SK-N-MC (cell line): ENCODE measurements around the gene LAMC2.

Experiments used
- DNase-seq: peaks from one replicate; pipeline ENCODE4 v3.0.0-alpha.2; 2011; ENCODE audit warnings: low read depth, low spot score
- H3K27ac ChIP-seq: fragments of 200-600 bp; sonication (generic); 2 replicates; pipeline ENCODE4 v1.5.1; 2016; ENCODE audit warnings: mixed run types
- H3K36me3 ChIP-seq: fragments of 200-600 bp; sonication (generic); 2 replicates; pipeline ENCODE4 v1.6.1; 2017; ENCODE audit warnings: antibody characterized with exemption, low read length, mixed read lengths; ENCODE audit not compliant: insufficient read depth
- H3K4me3 ChIP-seq: fragments of 200-600 bp; sonication (generic); 2 replicates; pipeline ENCODE4 v1.5.1; 2016
- H3K9ac ChIP-seq: fragments of 200-600 bp; sonication (generic); 2 replicates; pipeline ENCODE4 v1.8.0; 2017; ENCODE audit warnings: mixed run types, mixed read lengths; ENCODE audit not compliant: insufficient read length
- H3K9me3 ChIP-seq: fragments of 200-600 bp; sonication (generic); 2 replicates; pipeline ENCODE4 v1.6.1; 2017; ENCODE audit warnings: low read depth, mild to moderate bottlenecking, antibody characterized with exemption, low read length, moderate library complexity, mixed read lengths
- EZH2 ChIP-seq: fragments of 200-600 bp; sonication (generic); IDR thresholded peaks from one replicate; pipeline ENCODE4 v1.6.1; 2017; ENCODE audit warnings: antibody characterized with exemption
- FOXP2 ChIP-seq: optimal IDR thresholded peaks from 2 replicates; pipeline ENCODE3; 2011; ENCODE audit warnings: mild to moderate bottlenecking, moderate library complexity; ENCODE audit not compliant: insufficient read depth; ENCODE audit errors: extremely low read length, control extremely low read depth
- POLR2AphosphoS5 ChIP-seq: IDR thresholded peaks from 2 replicates; pipeline ENCODE4 v1.6.1; 2012; ENCODE audit warnings: mild to moderate bottlenecking, low read depth, low read length, borderline replicate concordance

Gene LAMC2

GRCh38 chr1:183231545-183231944 is 45.5 kb downstream of the LAMC2 start:
- no peak for DNase-seq
- H3K9me3 ChIP-seq: no peaks in the 10 kb centered on the region
- no peak overlapping the region for H3K4me3 ChIP-seq
- TF ChIP-seq FOXP2 (no peak), EZH2 (no peak), POLR2AphosphoS5 (no peak)
- no peaks in the 10 kb centered on the region for H3K36me3 ChIP-seq
- no peak overlapping the region for H3K9ac ChIP-seq
- H3K27ac ChIP-seq: no peak overlapping the region

GRCh38 chr1:183233113-183233512 is 47.0 kb downstream of the LAMC2 start:
- Histone ChIP-seq H3K9me3 (no peaks in the 10 kb centered on the region), H3K4me3 (no peak overlapping the region), H3K9ac (no peak overlapping the region), H3K27ac (no peak overlapping the region), H3K36me3 (no peaks in the 10 kb centered on the region)
- no peak for TF ChIP-seq POLR2AphosphoS5
- TF ChIP-seq EZH2: no peak
- no peak for TF ChIP-seq FOXP2
- no peak for DNase-seq

- peak; percentile 91 for DNase-seq
- peak overlapping the region; percentile 73 for H3K4me3 ChIP-seq
- H3K27ac ChIP-seq: peak overlapping the region; percentile 85
These were observed 48.8 kb downstream of the LAMC2 start for GRCh38 chr1:183234660-183235476.

GRCh38 chr1:183235503-183235902 is 49.4 kb downstream of the LAMC2 start:
- Histone ChIP-seq H3K36me3 (no peaks in the 10 kb centered on the region), H3K27ac (peak overlapping the region; percentile 85), H3K4me3 (peak overlapping the region; percentile 73)

More at GRCh38 chr1:183234660-183235476, 48.8 kb downstream of the LAMC2 start:
- H3K9ac ChIP-seq: peak overlapping the region; percentile 16
- no peak; the same call in 1 of the 2 replicates for TF ChIP-seq POLR2AphosphoS5
- TF ChIP-seq FOXP2: peak; percentile 90
- H3K36me3 ChIP-seq: no peaks in the 10 kb centered on the region
- no peaks in the 10 kb centered on the region for H3K9me3 ChIP-seq

GRCh38 chr1:183236158-183236725 is 50.2 kb downstream of the LAMC2 start:
- Histone ChIP-seq H3K9ac (no peak overlapping the region), H3K4me3 (no peak overlapping the region), H3K9me3 (no peaks in the 10 kb centered on the region), H3K36me3 (no peaks in the 10 kb centered on the region), H3K27ac (no peak overlapping the region)
- DNase-seq: no peak
- TF ChIP-seq POLR2AphosphoS5 (no peak), EZH2 (no peak), FOXP2 (no peak)

More at GRCh38 chr1:183235503-183235902, 49.4 kb downstream of the LAMC2 start:
- TF ChIP-seq FOXP2 (no peak), EZH2 (no peak), POLR2AphosphoS5 (no peak)
- Histone ChIP-seq H3K9me3 (no peaks in the 10 kb centered on the region), H3K9ac (peak overlapping the region; percentile 16)
- DNase-seq: no peak

- H3K9me3 ChIP-seq: no peaks in the 10 kb centered on the region
- no peak for DNase-seq
- TF ChIP-seq FOXP2 (no peak), POLR2AphosphoS5 (no peak), EZH2 (no peak)
- H3K4me3 ChIP-seq: no peak overlapping the region
- H3K9ac ChIP-seq: no peak overlapping the region
- no peak overlapping the region for H3K27ac ChIP-seq
- H3K36me3 ChIP-seq: no peaks in the 10 kb centered on the region
These were observed 51.0 kb downstream of the LAMC2 start for GRCh38 chr1:183237046-183237445.

GRCh38 chr1:183238071-183238470 is 52.0 kb downstream of the LAMC2 start:
- TF ChIP-seq EZH2 (no peak), POLR2AphosphoS5 (no peak), FOXP2 (no peak)
- no peak overlapping the region for H3K9ac ChIP-seq
- no peak for DNase-seq
- H3K9me3 ChIP-seq: no peaks in the 10 kb centered on the region
- H3K36me3 ChIP-seq: no peaks in the 10 kb centered on the region
- no peak overlapping the region for H3K27ac ChIP-seq
- H3K4me3 ChIP-seq: no peak overlapping the region

- H3K27ac ChIP-seq: no peak overlapping the region
- no peak overlapping the region for H3K9ac ChIP-seq
- H3K36me3 ChIP-seq: no peaks in the 10 kb centered on the region
- no peak overlapping the region for H3K4me3 ChIP-seq
- no peak for DNase-seq
- TF ChIP-seq FOXP2: no peak
- no peak for TF ChIP-seq EZH2
- TF ChIP-seq POLR2AphosphoS5: no peak
- no peaks in the 10 kb centered on the region for H3K9me3 ChIP-seq
These were observed 53.2 kb downstream of the LAMC2 start for GRCh38 chr1:183239220-183239742.
